ENCODE results near the gene CACNA1C.

The CACNA1C gene

DNA sequence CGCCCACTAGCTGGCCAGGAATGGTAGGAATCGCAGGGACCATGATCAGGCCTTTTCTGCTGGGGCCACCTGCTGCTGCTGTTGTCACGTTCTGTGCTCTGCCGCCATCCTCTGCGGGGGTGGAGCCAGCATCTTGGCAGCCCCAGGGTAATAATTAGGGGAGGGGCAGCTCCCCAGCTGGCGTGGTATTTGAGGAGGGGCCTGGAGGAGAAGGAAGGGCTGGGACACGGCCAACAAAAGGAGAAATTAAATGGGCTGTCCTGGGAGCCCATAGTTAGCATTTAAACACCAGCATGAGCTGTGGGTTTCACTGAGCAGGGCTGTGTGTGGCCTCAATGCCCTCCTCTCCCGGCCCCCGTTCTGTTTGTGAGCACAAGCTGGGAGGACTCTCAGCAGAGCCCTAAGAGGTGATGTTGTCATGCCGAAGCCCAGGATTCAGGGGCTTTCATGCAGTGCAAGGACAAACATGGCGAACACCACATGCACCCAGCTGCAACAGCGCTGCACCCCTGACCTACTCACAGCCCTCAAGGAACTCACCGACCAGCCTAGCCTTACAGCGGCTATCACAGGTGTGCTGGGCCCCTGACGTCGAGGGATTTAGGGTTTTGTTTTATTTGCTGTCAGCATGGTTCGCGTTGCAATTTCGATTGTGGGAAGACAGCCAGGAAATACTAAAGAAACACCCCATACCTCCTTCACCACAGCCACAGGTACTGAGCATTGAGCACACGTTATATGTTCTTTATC lies 324.3 kb downstream of the CACNA1C start:
- FAIRE-seq (no peak), DNase-seq (ENCODE audit: insufficient read length, low spot score) (no peak)

DNA sequence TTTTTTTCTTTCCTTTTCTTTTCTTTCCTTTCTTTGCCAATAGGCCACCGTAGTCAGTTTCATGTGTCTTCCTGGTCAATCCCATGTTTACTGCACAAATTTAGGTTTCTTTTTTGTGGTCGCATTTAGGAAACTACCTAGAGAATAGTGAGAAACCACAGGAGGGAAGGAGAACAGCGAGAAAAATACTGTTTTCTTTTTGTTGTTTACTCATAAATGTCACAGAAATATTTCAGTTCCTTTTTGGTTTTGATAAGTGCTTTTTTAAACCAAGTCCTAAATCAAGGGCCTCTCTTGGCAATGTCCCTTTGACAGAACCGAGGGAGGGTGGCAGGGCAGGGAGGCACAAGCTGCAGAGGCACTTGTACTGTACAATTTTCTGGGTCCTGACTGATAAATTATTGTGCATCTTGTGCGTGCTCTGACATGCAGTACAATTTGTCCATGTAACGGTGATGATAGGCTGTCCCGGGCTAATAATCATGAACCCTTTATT lies 326.1 kb downstream of the CACNA1C start:
- DNase-seq (ENCODE audit: insufficient read length, low spot score) (no peak), FAIRE-seq (peak; percentile 57)

DNA sequence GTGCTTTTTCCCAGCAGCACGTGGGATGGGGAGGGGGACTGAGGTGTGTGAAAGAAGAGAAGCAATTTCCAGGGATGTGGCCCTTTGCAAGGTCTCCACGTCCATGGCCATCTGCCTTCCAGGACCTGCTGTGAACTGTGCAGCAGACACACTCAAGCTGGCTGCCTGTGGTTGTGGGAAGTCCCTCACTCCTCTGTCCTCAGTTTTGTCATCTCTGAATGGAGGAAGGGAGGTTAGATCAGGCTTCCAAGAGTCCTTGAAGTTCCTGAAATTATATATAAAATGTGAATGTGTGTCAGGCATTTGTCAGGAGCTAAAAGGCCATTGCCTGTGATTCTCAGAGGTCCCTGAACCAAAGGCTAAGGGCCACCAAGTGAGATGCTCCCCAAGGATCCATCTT lies 328.2 kb downstream of the CACNA1C start:
- DNase-seq (ENCODE audit: insufficient read length, low spot score) (no peak), FAIRE-seq (no peak)

DNA sequence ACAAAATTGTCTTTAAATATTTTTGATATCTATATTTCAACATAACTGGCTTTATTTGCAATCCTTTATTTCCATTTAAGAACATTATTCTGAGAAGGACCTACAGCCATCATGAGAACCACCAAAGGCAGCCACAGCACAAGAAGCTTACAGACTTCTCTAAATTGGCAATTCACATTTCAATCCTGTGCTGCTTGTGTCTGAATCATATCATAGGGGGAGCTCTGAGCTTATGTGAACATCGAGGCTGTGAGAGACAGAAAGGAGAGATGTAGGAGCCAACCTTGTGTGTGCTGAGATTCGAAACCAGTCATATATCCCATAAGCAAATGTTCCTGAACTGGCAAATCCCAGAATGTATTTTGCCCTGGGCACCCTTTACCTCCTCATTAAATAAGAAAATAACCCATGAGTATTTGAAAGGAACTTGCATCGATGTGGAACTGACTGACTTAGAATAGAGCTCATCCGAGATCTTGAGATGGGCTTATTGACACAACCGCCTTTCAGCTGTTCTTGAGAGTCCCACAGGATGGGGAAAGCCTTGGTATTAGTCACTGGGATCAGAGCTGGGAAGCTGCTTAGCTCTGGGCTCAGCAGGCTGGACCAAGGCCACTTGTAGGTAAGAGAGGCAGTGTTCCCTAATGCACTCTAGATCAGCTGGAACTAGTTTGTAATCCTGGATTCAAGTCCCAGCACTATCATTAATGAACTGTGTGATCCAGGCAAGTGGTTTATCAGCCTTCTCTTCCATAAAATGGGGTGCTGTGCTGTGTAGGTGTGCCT lies 329.8 kb downstream of the CACNA1C start:
- no peak for FAIRE-seq
- no peak for DNase-seq (ENCODE audit: insufficient read length, low spot score)

DNA sequence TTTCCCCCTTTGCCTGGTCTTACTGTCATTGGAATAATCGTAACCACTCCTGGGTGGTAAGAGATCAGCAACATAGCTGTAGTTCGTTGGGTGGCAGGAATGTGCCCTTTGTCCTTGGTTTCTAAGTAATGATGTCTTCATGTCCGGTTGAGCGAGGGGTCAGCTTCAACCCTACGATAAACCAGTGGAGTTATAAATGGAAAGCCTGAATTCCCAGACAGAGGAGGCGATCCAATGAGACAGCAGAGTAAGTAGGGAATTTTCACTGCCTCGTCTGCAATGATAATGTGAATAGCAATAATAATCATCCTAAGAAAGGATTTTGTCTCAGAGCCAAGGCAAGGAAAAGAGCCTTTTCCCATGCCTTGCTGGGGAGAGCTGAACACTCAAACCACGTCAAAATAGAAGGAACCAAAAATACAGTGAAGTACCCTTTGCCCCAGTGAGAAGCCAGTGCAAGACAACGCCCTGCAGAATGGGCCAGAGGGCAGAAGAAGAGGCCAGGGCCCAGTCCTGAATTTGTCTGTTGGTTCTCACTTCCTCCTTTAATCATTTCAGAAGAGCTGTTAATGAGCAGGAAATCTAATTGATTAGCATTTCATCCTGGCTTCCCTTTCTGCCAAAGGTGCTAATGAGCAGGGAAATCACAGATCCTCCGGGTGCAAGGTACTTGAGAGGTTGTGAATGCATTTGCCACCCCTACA lies 330.7 kb downstream of the CACNA1C start:
- FAIRE-seq: no peak
- DNase-seq (ENCODE audit: insufficient read length, low spot score): no peak

DNA sequence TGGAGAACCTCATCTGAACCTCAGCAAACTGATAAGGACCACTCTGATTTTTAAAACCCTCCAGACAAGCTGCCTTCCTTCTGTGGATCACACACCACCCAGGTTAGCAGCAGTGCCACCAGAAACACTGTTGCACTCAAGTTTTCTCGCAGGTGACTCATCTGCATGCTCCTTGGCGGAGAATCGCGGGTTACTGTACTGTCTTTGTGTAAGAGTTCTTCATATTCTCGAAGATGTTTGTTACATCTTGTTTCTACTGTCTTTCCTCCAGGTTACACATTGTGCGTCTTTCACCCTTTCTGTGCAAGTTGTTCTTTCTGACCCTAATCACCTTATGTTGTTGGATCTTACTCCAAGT lies 331.2 kb downstream of the CACNA1C start:
- DNase-seq (ENCODE audit: insufficient read length, low spot score): no peak
- FAIRE-seq: no peak

DNA sequence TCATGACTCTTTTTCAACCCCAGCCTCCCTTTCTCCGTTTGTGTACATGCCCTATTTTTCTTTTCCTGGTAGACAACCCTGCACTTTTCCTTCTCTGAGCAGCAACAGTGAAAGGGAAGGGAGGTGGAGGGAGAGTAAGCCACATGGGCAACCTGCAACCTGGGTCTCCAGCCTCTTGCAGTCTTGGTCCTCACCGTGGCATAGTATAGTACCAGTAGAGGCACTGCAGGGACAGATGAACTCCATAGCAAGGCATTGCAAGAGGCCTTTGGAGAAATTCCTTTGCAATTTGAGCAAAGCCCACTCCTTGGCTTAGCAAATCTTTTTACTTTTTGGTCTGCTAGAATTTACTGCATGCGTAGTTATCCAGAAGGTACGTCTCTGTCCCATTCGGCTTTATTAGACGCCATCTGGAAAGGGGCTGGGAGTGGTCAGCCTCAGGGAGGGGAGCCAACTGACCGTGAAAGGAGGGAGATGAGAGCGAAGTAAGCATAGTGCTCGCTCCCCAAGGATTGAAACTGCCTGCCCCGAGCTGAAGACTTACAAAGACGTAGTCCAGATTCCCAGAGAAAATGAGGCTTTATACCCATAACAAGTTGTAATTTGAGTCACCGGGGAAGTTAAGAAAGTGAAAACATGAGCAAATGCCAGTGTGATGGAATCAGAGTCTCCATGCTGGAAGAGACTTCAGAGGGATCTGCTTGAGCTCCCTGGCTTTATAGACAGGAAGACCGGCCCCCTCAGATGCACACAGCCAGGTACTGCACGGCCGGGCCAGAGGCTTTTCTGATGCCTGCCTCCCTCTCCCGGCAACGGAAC lies 332.0 kb downstream of the CACNA1C start:
- DNase-seq (ENCODE audit: insufficient read length, low spot score) (no peak), FAIRE-seq (no peak)

DNA sequence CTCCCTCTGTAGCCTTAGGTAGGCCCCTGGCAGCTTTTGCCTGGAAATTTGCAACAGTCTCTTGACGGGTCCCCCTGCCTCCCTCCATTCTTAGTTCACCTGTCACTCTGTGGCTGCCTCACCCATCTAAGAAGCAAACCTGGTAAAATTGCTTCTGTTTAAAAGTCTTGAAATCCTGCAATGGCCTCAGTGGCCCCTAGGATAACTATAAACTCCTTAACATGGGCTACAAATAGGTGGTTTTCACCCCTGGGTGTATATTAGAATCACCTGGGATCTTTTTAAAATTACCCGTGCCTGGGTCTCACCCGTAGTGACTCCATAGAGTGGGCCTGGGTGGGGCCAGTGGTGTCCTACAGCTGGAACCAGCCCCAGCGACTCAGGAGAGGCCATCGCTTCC lies 332.7 kb downstream of the CACNA1C start:
- DNase-seq (ENCODE audit: insufficient read length, low spot score) (no peak), FAIRE-seq (no peak)

DNA sequence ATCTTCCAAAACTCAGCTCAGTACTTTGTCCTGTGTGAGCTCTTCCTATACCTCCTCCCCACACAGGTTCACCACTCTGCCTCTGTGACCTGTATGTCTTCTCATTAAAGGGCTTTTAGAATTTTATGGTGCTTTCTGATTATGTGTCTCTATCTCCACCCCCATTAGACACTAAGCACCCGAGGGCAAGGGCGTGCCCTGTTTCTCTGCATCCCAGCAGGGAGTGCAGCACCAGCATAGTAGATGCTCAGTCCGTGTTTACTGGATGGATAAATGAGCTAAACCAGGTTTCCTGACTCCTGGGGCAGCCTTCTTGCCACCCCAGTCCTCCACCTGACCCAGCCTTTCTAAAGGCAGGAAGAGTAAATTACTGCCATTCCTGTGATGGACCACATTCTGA lies 333.8 kb downstream of the CACNA1C start:
- DNase-seq (ENCODE audit: insufficient read length, low spot score): no peak
- FAIRE-seq: no peak

DNA sequence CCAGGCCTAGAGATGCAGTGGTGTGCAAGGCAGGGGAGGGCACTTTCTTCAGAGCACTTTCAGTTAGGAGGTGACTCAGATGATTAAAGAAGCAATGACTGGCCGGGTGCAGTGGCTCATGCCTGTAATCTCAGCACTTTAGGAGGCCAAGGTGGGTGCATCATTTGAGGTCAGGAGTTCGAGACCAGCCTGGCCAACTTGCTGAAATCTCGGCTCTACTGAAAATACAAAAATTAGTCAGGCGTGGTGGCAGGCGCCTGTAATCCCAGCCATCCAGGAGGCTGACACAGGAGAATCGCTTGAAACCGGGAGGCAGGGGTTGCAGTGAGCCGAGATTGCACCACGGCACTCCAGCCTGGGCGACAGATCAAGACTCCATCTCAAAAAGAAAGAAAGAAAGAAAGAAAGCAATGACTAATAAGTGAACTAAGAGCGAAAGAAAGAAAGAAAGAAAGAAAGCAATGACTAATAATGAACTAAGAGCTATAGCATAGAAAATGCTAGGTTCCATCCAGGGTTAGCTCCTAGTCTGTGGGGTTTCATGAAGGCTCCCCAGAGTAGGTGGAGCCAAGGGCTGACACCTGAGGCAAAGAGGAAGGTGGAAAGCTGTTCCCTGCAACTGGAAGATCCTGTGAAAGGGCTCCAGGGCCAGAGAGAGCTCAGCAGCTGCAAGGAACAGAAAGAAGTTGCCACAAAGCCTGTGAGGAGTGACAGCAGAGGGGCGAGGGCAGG lies 334.5 kb downstream of the CACNA1C start:
- FAIRE-seq (peak; percentile 23), DNase-seq (ENCODE audit: insufficient read length, low spot score) (no peak)

DNA sequence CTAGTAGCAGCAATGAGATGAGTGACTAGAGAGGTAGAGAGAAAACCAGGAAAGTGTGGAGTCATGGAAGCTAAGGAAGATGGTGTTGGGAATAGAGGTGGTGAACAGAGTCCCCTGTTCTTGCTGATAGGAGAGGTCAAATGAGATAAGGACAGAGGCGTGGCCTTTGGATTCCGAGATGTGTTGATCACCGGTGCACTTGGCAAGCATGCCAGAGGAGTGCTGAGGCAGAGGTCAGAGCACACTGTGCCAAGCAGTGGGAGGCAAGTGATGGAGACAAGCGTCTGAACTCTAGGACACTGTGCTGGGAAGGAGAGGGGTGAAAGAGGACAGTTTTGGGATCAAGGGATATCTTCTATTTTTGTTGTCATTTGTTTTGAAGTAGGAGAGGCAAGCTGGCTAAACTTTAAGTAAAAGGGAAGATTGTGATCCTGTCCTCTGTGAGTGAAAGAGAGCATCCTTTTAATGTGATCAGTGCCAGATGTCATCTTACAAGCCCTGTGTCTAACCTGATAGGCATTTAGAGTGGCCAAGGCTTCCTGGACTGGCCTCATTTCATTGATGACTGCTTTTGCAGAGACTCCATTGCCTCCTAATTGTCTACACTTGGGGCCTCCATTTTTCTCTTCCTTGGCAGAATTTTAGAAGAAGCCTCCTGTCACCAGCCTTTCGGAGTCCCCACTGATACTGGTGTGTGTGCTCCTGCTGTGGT lies 336.4 kb downstream of the CACNA1C start:
- DNase-seq (ENCODE audit: insufficient read length, low spot score) (no peak), FAIRE-seq (no peak)

DNA sequence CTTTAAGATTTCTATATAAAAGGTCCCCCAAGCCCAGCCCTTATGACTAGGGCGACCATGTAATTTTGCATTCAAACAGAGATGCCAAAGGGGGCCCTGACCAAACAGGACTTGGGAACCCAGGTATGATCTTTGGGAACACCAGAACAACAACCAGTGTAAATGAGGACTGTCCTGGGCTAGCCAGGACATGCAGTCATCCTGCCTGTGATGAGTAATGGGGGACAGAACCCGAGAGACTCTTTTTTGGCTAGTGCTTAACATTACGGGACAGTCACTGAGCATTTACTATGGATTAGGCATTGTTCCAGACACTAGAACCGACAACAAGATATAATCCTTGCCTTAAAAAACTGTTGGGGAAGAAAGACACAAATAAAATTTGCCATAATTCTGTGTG lies 337.3 kb downstream of the CACNA1C start:
- no peak for FAIRE-seq
- DNase-seq (ENCODE audit: insufficient read length, low spot score): no peak

DNA sequence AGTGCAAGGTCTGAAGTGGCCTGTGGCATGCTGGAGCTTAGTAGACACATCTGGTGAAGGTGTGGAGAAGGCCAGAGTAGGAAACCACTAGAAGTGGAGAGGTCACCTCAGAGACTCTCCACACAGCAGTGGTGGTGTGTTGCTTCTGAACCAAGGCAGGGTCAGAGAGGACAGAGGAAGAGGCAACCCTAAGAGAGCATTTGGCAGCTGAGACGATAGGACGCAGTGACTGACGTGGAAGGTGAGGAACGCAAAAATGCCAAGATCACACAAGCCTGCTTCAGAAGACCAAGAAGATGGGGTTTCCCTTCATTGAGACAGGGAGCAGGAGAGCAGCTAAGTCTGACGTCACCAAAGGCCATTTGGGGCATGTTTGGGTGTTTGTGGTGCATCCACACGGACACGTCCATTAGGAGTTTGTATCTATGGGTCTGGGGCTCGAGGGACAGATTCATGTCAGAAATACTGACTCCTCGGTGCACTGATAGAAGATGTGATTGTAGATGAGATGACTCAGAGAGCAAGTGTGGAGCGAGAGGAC lies 338.1 kb downstream of the CACNA1C start:
- FAIRE-seq (no peak), DNase-seq (ENCODE audit: insufficient read length, low spot score) (no peak)

DNA sequence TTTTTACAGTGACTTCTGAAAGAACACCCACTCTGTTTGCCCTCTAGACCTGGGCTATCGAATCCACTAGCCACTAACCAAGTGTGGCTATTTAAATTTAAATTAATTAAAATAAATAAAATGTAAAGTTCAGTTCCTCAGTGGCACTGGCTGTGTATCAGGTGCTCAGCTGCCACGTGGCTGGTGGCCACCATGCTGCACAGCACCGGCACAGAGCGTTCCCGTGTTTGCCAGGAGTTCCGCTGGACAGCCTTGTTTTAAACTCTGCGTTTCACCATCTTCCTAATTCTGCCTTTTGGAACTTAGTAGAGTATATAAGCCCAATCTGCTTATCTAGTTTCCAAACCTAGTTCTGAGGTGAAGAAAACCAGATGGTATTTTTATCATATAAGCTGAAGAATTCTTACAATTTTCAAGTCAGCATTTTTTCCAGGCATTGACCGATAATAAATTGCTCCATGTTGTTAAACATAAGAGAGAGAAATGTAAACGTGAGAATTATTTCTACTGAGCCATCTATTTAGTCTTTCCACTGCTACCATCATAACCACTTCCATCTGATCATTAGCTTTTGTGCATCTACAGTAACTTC lies 339.0 kb downstream of the CACNA1C start:
- DNase-seq (ENCODE audit: insufficient read length, low spot score) (no peak), FAIRE-seq (no peak)

DNA sequence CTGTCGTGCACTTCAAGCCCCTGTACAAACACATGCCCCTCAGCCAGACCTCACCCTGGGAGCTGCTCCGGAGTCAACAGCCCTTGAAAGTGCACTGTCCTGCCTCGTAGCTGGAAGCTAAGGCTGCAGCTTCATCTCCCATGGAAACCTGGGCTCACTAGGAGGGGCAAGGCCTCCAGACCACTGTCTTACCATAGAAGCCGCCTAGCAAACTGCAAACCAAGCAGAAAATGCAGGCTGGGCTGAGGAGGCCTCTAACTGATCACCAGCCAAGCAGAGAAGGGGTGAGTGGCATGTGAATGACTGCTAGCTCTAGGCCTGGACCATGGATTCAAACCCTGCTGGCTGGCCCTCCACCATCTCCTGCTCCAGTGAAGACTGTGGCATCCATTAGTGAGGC lies 340.2 kb downstream of the CACNA1C start:
- DNase-seq (ENCODE audit: insufficient read length, low spot score) (no peak), FAIRE-seq (no peak)

DNA sequence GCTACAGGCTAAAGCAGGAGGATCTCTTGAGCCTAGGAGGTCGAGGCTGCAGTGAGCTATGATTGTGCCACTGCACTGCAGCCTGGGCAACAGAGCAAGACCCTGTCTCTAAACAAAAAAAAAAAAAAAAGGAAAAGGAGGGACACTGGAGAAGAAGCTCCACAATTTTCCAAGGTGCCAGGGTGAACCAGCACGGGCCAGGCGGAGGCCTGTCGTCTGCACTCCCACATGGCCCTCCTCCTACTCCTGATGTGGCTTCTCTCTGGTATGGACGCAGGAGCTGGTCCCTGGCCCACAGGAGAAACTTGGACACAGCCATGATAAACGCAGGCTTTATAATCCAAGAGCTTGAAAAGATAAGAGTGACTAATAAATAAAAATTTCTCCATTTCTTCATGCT lies 341.2 kb downstream of the CACNA1C start:
- no peak for FAIRE-seq
- no peak for DNase-seq (ENCODE audit: insufficient read length, low spot score)

DNA sequence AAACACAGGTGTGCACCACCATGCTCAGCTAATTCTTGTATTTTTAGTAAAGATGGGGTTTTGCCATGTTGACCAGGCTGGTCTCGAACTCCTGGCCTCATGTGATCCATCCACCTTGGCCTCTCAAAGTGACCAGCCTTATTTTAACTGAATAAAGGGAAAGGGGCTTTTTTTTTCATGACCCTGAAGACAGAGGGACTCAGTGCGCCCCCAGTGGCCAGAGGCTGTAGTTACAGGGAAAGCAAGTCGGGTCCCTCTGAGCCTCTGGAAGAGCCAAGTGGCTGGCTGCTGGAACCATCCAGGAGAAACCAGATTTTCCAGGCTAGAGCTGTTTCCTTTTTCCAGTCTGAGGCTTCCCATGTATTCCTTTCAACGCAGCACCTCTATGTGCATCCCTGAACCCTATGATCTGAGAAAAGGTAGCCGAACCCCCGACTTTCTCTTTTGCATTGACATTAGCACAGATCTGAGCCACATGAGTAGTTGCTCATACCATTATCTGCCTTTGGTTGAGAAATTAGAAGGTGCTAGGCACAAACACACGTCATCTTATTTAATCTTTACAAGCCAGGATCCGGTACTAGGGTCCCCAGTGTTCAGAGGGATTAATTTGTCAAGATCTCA lies 342.7 kb downstream of the CACNA1C start:
- DNase-seq (ENCODE audit: insufficient read length, low spot score) (peak; percentile 47), FAIRE-seq (no peak)

DNA sequence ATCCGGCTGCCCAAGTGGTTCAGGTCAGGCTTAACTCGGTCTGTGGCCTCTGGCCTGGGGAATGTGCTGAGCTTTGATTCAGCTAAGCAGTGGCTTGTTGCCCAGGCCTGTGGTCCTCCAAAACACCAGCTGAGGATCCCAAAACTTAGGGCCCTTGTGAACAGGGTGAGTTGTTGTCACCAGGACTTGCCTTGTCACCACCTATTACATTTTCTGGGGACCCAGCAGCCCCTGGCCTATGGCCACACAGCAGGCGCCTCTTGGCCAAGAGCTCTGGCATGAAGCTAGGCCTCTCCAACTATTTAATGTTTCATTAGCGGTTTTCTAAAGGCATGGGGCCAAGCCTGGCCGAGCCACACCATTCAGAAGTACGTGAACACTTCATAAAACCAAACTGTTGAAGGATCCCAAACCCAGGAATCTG lies 343.7 kb downstream of the CACNA1C start:
- no peak for DNase-seq (ENCODE audit: insufficient read length, low spot score)
- no peak for FAIRE-seq
